Ascending aorta (tissue), 2 donors: Measurements from ENCODE around the gene HSPA9. TPM values are rescaled to one million over a fixed set of nuclear protein-coding genes. Genes with fewer than 3 reads are reported as not detected.

Experiments
- DNase-seq, 2 donors: peaks; one replicate each; pipeline ENCODE4 v3.0.0-alpha.2; 2019; ENCODE audit warnings: low spot score in 2 of 2
- H3K27ac ChIP-seq, 2 donors: fragments of 200-600 bp; sonication (generic); one replicate each; pipeline ENCODE4 v1.5.1; 2016 to 2017; ENCODE audit warnings: mild to moderate bottlenecking in 1 of 2
- H3K27me3 ChIP-seq: fragments of 200-600 bp; sonication (generic); one replicate; pipeline ENCODE4 v1.5.1; 2017
- H3K36me3 ChIP-seq, 2 donors: fragments of 200-600 bp; sonication (generic); one replicate each; pipeline ENCODE4 v1.5.1; 2016
- H3K4me1 ChIP-seq, 2 donors: fragments of 200-600 bp; sonication (generic); one replicate each; pipeline ENCODE4 v1.5.1; 2016 to 2017; ENCODE audit warnings: mild to moderate bottlenecking in 1 of 2
- H3K4me3 ChIP-seq, 2 donors: fragments of 200-600 bp; sonication (generic); one replicate each; pipeline ENCODE4 v1.5.1; 2016 to 2017; ENCODE audit warnings: mild to moderate bottlenecking in 1 of 2
- H3K9me3 ChIP-seq, 2 donors: fragments of 200-600 bp; sonication (generic); one replicate each; pipeline ENCODE4 v1.5.1; 2016
- intact Hi-C: fragments of 100-400 bp; cut with DNase I; formaldehyde crosslinking; loops from one replicate; pipeline ENCODE4 v1.15.1; 2023
- total RNA-seq: library from RNA; depleted of rRNA; stranded (reverse); fragments of >200 nt; gene quantifications from one replicate; pipeline ENCODE4 v1.1.0, GENCODE V29; 2016
- TF ChIP-seq, protein P1 (sequence below), 3 experiments: fragments of 200-600 bp in 2 of 3; fragments of 450-650 bp in 1 of 3; sonication (generic) in 2 of 3; IDR thresholded peaks; one replicate each; pipeline ENCODE4 v1.5.1; 2016 to 2019; ENCODE audit warnings: antibody characterized with exemption in 3 of 3, mild to moderate bottlenecking in 1 of 3, moderate library complexity in 1 of 3

The HSPA9 gene
- total RNA-seq, 1 donor from 2014 or later = 75.5 TPM

DNA sequence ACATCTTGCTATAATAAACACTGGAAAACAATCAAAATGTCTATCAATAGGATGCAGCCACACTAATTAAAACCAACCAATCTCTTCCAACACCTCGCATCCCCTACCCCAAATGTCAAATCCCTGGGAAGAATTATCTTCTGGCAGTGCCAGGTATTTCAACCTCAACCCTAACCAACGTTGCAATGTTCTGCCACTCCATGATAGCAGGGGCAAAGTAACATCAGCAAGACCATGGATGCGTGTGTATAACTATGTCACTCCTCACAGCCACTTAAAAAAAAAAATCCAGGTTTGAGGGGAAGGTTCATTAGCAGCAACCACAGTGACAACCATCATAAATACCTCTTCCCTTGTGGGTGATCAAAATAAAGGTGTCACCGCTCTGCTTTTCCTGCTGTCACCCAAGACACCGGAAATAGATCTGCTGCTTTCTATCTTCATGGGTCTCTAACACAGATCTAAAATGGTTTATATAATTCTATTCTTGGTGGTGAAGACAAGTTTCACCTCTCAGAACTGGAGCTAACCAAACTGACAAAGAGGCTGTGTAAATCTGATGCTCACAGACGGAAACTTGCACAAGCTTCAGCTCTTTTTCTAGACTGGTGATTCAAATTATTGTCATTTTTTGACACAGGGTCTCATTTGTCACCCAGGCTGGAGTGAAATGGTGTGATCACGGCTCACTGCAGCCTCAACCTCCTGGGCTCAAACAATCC, 9.9 kb downstream of the HSPA9 start:
- no peak overlapping the region for H3K27ac ChIP-seq
- DNase-seq = no peak
- H3K27me3 ChIP-seq = no peaks in the 10 kb centered on the region
- TF ChIP-seq, protein P1, sequence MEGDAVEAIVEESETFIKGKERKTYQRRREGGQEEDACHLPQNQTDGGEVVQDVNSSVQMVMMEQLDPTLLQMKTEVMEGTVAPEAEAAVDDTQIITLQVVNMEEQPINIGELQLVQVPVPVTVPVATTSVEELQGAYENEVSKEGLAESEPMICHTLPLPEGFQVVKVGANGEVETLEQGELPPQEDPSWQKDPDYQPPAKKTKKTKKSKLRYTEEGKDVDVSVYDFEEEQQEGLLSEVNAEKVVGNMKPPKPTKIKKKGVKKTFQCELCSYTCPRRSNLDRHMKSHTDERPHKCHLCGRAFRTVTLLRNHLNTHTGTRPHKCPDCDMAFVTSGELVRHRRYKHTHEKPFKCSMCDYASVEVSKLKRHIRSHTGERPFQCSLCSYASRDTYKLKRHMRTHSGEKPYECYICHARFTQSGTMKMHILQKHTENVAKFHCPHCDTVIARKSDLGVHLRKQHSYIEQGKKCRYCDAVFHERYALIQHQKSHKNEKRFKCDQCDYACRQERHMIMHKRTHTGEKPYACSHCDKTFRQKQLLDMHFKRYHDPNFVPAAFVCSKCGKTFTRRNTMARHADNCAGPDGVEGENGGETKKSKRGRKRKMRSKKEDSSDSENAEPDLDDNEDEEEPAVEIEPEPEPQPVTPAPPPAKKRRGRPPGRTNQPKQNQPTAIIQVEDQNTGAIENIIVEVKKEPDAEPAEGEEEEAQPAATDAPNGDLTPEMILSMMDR (IDR thresholded peaks at IDR 0.05) = no peak
- H3K4me1 ChIP-seq = no peaks in the 10 kb centered on the region
- H3K4me3 ChIP-seq = no peak overlapping the region
- peaks cover 77 to 94% of the 10 kb centered on the region in 2 donors for H3K36me3 ChIP-seq
- intact Hi-C loops = no loop called here
- H3K9me3 ChIP-seq = no peaks in the 10 kb centered on the region

- TF ChIP-seq, protein P1 (IDR thresholded peaks at IDR 0.05) = no peak
- Histone ChIP-seq H3K9me3 (no peaks in the 10 kb centered on the region), H3K4me3 (no peak overlapping the region), H3K4me1 (no peaks in the 10 kb centered on the region), H3K27ac (no peak overlapping the region), H3K36me3 (peaks cover 77 to 94% of the 10 kb centered on the region in 2 donors), H3K27me3 (no peaks in the 10 kb centered on the region)
- no peak for DNase-seq
- intact Hi-C loops = no loop called here
These were observed 11.0 kb downstream of the HSPA9 start for GRCh38 chr5:138564242-138564641.

DNA sequence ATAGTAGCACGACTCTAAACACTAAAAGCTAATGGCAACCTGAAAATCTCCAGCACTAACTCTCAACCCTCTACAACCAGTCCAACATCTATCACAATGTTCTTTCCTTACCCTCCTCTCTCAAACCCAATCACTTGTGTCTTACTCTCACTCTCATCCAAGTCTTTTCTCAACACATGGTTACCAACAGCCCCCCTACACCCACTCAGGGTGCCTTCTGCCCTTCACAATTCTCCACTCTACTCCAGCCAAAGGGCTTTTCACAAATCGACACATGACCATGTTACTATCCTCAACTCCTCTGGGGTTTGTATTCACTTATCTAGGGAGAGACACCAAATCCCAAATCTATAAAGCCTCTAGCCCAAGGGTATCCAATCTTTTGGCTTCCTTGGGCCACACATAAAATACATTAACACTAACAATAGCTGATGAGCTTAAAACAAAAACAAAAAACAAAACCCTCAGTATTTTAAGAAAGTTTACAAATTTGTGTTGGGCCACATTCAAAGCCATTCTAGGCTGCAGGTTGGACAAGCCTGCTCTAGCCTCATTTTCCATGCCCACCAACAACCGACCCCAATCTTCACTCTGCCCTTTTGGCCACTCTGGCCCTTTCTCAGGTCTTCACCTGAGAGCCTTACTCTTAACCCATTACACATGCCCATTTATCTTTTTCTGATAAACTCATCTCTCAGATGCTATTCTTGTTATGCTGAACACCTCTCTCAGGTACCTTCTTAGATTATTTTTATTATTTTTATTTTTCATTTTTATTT, 11.7 kb downstream of the HSPA9 start:
- DNase-seq = no peak
- H3K27me3 ChIP-seq = no peaks in the 10 kb centered on the region
- no peaks in the 10 kb centered on the region for H3K9me3 ChIP-seq
- peaks cover 73 to 94% of the 10 kb centered on the region in 2 donors for H3K36me3 ChIP-seq
- intact Hi-C loops = no loop called here
- TF ChIP-seq, protein P1 (IDR thresholded peaks at IDR 0.05) = no peak
- H3K4me1 ChIP-seq = no peaks in the 10 kb centered on the region
- no peak overlapping the region for H3K27ac ChIP-seq
- H3K4me3 ChIP-seq = no peak overlapping the region

- TF ChIP-seq, protein P1 (IDR thresholded peaks at IDR 0.05) = no peak
- H3K27me3 ChIP-seq = no peaks in the 10 kb centered on the region
- no peaks in the 10 kb centered on the region for H3K4me1 ChIP-seq
- H3K9me3 ChIP-seq = no peaks in the 10 kb centered on the region
- intact Hi-C loops = no loop called here
- no peak overlapping the region for H3K4me3 ChIP-seq
- peaks cover 72 to 94% of the 10 kb centered on the region in 2 donors for H3K36me3 ChIP-seq
- no peak for DNase-seq
- H3K27ac ChIP-seq = no peak overlapping the region
These were observed 14.2 kb downstream of the HSPA9 start for GRCh38 chr5:138560971-138561370.

- H3K4me1 ChIP-seq = no peaks in the 10 kb centered on the region
- H3K27me3 ChIP-seq = no peaks in the 10 kb centered on the region
- H3K4me3 ChIP-seq = no peak overlapping the region
- TF ChIP-seq, protein P1 (IDR thresholded peaks at IDR 0.05) = no peak
- peaks cover 68 to 94% of the 10 kb centered on the region in 2 donors for H3K36me3 ChIP-seq
- no peak for DNase-seq
- intact Hi-C loops = no loop called here
- no peaks in the 10 kb centered on the region for H3K9me3 ChIP-seq
- no peak overlapping the region for H3K27ac ChIP-seq
These were observed 15.3 kb downstream of the HSPA9 start for GRCh38 chr5:138559937-138560336.
